ENCODE data around the gene SPATA7.
"Not testable (repeated sequence)": the region's sequence is repeated elsewhere in the genome, so short reads cannot be mapped to it uniquely, and the experiment has no call there.

SPATA7 gene, protein sequence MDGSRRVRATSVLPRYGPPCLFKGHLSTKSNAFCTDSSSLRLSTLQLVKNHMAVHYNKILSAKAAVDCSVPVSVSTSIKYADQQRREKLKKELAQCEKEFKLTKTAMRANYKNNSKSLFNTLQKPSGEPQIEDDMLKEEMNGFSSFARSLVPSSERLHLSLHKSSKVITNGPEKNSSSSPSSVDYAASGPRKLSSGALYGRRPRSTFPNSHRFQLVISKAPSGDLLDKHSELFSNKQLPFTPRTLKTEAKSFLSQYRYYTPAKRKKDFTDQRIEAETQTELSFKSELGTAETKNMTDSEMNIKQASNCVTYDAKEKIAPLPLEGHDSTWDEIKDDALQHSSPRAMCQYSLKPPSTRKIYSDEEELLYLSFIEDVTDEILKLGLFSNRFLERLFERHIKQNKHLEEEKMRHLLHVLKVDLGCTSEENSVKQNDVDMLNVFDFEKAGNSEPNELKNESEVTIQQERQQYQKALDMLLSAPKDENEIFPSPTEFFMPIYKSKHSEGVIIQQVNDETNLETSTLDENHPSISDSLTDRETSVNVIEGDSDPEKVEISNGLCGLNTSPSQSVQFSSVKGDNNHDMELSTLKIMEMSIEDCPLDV

DNA sequence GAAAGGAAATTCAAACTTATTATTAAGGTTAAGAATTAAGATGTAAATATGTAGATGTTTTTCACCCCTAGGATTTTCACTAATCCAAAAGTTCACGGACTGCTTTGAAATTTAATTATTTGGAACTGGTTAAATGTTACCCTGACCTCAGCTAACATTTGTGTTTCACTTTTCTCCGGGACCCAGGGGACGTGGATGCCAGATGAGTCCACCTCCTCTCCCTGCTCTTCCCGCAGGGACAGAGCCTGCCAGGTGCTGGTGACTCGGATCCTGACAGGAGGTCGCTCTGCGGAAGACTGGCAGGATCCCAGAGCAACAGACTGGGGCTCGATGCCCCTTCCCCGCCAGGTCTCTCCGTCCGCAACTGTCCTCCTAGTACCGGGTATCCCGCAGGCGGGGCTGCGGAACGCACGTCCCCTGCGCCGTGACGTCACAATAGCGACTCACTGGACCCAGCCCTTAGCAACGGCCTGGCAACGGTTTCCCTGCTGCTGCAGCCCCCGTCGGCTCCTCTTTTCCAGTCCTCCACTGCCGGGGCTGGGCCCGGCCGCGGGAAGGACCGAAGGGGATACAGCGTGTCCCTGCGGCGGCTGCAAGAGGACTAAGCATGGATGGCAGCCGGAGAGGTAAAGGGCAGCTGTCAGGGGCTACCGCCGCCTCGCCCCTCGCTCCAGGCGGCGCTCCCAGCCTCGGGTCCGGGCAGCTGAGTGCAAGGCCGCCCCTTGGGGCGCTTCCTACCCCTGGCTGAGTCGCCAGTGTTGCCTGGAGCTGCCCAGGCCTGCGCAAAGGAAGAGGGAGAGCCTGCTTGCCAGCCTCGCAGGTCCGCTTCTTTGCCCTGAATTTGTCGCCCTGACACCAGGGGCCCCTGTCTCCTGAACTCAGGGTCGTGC lies at the start of gene SPATA7:
SPATA7 (plus strand) TSS at position 446 of the 890 bp plus-strand sequence; CDS start at position 608, 162 bp downstream.
- peak; percentile 88 for DNase-seq (ENCODE audit: low read depth)

DNA sequence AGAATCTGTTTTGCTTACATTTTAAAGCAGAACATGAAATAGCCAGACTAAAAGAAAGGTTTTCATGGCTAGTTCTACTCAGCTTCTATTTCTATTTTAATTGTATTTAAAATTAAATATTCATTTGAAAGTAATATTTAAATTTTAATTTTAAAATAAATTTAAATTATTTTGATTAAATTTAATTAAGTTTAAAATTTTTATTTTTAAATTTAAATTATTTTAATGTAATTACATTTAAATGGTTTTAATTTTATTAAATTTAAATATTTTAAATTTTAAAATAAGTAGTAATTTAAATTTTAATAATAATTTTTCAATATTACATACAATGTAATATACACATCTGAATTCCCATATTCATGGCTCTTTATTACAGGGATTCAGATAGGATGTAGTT lies 45.1 kb upstream of the SPATA7 start:
- no peak for DNase-seq (ENCODE audit: low read depth)

DNA sequence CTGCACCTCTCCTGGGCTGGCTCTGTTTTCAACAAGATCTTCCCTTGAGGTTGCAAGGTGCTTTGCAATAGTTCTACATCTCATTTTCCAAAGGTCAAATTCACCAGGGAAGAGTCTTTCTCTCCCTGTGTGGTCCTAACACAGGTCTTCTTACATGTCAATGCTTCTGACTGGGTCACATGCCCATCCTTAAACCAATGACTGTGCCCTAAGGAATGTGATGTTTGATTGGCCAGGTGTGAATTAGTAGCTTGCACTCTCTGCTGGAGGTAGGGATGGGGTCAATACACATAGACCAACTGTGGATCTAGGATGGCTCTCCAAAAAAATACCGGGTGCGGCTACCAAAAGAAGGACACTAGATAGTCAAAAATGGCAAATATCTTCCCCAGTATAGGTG lies 42.5 kb upstream of the SPATA7 start:
- DNase-seq (ENCODE audit: low read depth): no peak

- no peak for DNase-seq (ENCODE audit: low read depth)
Measured at GRCh38 chr14:88346048-88346639, 39.3 kb upstream of the SPATA7 start.

GRCh38 chr14:88348546-88348945 lies 36.9 kb upstream of the SPATA7 start:
- DNase-seq (ENCODE audit: low read depth): no peak

DNA sequence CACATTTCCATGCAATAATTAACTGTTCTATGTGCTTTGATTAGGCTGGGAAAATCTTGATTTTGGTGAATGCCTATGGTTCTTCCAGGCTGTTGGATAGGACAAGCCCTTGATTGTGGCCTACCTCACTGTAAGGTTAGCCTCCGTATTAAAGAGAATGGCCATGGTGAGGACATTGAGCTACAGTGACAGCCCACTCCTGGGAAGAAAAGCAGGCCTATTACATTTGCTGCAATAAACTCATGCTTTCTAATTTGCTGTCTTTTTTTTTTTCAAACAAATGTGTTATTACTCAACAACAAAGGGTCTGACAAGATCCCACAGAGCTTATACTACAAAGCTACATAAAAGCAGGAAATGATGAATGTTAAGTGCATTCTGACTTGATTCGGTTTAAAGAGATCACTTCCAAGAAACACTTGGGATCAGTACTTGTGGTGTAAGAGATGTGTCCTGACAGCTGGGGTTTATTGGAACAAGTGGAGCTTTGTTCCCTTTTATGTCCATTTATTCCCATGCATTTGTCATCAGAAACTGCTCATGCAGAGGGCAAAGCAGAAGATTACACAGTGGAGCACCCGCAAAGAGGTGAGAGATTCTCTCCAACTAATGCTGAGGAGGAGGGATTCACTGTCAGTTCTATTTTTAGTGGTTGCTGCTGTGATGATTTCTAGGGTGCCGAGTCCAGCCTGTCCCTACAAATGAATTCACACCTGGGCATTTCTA lies 33.3 kb upstream of the SPATA7 start:
- peak; percentile 5 for DNase-seq (ENCODE audit: low read depth)

- no peak for DNase-seq (ENCODE audit: low read depth)
Measured at GRCh38 chr14:88352698-88353097, 32.8 kb upstream of the SPATA7 start.

DNA sequence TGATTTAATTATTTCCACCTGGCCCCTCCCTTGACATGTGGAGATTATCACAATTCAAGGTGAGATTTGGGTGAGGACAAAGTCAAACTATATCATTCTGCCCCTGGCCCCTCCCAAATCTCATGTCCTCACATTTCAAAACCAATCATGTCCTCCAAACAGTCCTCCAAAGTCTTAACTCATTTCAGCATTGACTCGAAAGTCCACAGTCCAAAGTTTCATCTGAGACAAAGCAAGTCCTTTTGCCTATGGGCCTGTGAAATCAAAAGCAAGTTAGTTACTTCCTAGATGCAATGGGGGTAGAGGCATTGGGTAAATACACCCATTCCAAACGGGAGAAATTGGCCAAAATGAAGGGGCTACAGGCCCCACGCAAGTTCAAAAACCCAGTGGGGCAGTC lies 31.1 kb upstream of the SPATA7 start:
- no peak for DNase-seq (ENCODE audit: low read depth)

DNA sequence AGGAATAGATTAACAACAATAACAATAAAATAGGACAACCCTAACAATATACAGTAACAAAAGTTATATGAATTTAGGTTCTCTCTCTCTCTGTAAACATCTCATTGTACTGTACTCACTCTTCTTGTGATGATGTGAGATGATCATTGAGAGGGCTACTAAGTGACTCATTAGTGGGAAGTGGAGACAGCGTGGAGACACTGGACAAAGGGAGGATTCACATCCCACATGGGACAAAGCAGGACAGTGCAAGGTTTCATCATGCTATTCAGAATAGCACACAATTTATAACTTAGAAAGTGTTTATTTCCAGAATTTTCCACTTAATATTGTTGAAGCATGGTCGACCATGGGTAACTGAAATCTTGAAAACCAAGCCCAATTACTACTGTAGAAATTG lies 26.0 kb upstream of the SPATA7 start:
- DNase-seq (ENCODE audit: low read depth): no peak

DNA sequence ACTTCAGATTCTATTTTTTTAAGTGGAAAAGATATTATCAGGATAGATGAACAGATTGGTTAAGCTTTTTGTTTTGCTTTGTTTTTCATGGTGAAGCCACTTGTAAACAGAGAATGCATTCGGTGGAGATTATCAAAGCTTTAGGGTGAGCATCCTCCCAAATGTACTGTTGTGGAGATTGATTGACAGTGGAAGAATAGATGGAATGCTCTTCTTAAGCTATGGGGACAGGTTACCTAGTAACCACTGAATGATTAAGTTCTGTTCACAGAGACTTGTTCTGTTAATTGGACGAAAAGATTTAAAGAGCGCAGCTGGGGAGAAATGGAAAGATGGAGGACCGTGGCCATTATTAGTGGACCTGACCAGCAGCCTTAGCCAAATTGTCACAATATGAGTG lies 21.8 kb upstream of the SPATA7 start:
- no peak for DNase-seq (ENCODE audit: low read depth)

DNA sequence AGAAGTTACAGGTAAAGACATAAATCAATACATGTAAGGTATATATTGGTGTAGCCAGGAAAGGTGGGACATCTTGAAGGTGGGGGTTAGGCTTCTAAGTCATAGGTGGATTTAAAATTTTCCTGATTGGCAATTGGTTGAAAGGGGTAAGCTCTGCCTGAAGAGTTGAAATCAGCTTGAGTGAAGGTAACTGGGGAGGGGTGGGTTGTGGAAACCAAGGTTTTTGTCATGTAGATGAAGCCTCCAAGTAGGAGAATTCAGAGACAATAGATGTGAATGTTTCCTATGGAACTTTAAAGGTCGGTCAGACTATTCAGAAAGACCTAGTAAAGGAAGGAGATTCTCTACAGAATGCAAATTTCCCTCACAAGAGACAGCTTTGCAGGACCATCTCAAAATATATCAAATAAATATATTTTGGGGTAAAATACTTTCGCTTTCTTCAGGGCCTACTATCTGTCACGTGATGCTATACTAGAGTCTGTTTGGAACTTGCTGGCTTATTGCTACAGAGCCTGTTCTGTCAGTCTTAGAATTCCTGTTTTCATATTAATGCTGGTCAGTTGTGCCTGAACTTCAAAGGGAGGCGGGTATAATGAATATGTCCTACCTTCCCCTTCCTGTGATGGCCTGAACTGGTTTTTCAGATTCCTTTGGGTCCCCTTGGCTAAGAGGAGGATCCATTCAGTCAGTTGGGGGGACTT lies 20.6 kb upstream of the SPATA7 start:
- no peak for DNase-seq (ENCODE audit: low read depth)

DNA sequence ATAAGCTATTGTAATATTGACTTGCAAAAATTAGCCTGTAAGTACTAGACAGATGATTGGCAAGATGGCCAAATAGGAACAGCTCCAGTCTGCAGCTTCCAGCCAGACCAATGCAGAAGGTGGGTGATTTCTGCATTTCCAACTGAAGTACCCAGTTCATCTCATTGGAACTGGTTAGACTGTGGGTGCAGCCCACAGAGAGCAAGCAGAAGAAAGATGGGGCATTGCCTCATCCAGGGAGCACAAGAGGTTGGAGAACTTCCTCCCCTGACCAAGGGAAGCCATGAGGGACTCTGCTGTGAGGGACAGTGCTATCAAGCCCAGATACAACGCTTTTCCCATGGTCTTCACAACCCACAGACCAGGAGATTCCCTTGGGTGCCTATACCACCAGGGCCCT lies 16.0 kb upstream of the SPATA7 start:
- DNase-seq (ENCODE audit: low read depth): no peak

GRCh38 chr14:88379706-88380343 lies 5.6 kb upstream of the SPATA7 start:
- no peak for DNase-seq (ENCODE audit: low read depth)

DNA sequence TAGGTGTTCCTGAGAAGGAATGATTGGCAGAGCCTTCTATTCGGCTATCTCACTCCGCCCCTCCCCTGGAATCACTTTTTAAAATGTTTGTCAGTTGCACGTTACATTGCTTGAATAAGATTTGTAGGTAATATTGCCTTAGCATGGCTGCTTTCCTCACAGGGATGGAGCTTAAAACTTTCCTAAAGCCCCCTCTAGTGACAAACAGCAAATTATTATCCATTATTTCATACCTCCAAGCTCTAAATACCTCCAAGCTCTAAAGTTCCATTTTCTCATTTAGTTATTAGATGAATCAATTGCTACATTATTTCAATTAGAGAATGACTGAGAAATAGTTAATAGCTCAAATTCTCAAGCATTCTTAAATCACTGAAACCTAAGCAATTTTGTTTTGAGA lies 5.1 kb upstream of the SPATA7 start:
- peak; percentile 6 for DNase-seq (ENCODE audit: low read depth)

DNA sequence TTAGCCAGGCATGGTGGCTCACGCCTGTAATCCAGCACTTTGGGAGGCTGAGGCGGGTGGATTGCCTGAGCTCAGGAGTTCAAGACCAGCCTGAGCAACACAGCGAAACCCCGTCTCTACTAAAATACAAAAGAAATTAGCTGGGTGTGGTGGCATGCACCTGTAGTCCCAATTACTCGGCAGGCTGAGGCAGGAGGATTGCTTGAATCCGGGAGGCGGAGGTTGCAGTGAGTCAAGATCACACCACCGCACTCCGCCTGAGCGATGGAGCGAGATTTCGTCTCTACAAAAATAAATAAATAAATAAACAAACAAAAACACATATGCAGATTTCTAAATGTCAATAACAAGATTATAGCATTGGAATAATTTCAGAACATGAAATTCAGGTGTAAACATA lies 3.8 kb upstream of the SPATA7 start:
- DNase-seq (ENCODE audit: low read depth): not testable (repeated sequence)

GRCh38 chr14:88384718-88385117 lies 739 bp upstream of the SPATA7 start:
- DNase-seq (ENCODE audit: low read depth): peak; percentile 1

GRCh38 chr14:88386256-88386794 lies 868 bp downstream of the SPATA7 start:
- DNase-seq (ENCODE audit: low read depth): no peak

DNA sequence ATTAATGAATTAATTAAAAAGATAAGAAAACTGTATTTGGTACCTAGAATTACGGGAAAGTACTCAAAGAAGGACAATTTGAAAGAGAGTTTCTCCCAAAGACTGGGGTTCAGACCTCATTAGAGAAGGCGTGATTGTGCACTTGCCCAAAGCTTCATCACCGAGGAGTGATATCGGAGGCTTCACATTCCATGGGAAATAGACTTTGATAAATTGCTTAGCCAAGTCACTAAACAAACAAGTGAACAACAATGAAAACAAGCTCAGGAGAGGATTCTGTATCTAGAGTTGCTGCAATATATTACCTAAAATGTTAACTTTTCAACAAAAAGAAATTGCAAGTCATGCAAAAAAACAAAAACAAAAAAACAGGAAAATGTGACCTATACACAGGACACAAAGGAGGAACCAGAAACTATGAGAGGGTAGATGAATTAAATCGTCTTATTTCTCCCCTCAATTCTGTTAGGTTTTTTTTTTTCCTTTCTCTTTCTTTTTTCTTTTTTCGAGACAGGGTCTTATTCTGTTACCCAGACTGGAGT lies 3.4 kb downstream of the SPATA7 start:
- DNase-seq (ENCODE audit: low read depth): no peak

DNA sequence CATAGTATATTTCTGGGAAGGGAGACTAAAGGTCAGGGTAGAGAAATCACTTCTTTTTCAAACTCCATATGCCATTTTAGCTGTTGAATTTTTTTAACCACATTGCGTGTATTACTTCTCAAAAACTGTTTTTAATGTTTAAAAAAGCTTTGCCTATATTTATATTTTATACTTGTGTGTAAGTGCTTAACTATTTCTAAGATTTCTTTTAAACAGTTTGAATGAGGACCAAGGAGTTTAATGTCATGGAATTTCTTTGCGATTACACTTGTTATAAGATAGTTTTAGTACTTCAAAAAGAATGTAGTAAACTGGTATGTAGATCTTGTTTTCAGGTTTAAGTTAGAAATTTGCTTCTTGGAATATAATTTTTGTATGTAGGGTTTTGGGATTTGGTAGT lies 7.2 kb downstream of the SPATA7 start:
- DNase-seq (ENCODE audit: low read depth): no peak

- no peak for DNase-seq (ENCODE audit: low read depth)
Measured at GRCh38 chr14:88411039-88411438, 25.6 kb downstream of the SPATA7 start.
